ENCODE measurements around the gene B3GNT9.
"Not testable (repeated sequence)": the region's sequence is repeated elsewhere in the genome, so short reads cannot be mapped to it uniquely, and the experiment has no call there.

Gene B3GNT9

DNA sequence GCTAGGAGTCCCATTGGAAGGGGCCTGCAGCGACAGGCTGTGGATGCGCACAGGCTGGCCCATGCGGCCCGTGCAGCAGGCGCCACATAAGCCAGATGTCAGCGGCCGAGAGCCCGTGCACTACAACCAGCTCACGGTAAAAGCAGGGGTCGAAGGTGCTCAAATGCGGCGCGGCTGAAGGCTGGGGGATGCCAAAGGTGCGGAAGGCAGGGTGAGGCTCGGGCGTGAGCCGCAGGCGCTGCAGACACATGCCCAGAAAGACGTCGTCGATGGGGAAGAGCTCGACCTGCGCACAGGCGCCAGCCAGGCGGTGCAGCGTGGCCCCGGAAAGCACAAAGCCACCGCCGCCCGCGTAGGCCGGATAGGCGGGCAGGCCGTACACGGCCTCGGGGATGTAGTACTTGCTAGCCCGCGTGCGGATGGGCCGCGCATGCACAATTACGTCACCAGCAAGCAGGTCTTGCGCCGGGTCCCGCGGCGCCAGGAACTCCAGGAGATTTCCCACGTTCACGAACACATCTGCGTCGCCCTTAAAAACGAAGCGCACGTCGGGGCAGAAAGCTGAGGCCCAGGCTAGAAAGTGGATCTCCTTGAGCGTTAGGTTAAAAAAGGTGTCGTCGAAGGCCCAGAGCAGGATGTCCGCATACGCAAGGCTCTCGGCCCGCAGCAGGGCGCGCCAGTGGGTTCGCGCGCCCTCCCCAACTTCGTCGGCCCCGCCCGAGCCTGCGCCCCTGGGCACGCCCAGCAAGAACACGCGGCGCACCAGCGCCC is 1.3 kb downstream of the B3GNT9 start:
- DNase-seq, result no peak

- no peak for DNase-seq
These were observed 2.0 kb downstream of the B3GNT9 start for GRCh38 chr16:67148656-67149275.

DNA sequence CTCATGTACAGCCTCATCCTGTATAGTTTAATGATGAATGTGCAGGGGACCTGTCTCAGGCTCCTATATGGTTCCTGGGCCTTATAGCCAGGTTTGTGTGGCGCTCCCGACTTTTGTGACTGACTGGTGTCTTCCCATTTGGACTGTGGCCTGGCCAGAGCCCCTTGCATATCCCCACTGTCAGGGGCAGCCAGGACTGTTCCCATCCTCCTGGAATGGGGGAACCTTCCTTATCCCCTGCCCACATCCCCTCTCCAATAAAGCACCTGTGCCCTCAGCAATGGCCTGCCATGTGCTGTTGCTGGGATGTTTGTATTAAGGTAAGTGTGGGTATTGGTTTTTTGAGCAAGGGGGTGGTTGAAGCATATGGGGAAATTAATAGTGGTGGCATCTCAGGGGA is 2.6 kb downstream of the B3GNT9 start:
- DNase-seq, result no peak

GRCh38 chr16:67147437-67148140 is 3.2 kb downstream of the B3GNT9 start:
- DNase-seq, result no peak

DNA sequence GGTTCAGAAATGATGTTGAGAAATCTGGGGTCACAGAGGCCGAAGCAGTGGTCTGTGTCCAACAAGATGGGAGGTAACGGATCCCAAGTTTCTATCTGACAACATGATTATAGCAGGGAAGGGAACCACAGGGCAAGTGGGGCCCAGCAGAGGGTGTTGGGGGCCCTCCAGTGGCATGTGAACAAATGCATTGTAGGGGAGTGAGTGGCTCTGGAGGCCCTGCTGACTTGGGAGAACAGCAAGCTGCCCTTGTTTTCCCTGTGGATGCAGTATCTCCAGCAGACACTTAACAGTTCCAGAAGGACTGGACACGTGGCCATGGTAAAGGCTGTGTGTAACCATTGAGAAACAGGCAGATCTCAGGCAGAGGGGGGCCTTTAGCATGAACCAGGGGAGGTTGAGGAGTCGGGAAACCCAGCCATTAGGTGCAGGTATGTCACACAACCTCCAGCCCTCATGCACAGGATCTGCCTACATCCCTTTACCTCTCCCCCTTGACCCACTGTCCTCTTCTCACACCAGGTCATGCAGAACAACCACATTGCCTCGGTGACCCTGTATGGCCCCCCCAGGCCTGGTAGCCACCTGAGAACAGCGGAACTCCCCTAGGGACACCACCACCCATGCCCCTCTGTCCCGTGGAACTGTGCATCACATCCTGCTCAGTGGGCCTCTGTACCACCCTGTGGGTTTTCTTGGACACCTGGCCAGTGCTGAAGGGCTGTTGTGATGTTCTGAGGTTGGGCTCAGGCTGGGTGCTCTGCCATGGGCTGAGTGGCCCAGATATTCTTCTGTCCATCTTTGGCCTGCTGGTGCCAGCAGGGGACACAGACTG is 4.1 kb downstream of the B3GNT9 start:
- DNase-seq, result no peak

GRCh38 chr16:67145746-67146145 is 5.1 kb downstream of the B3GNT9 start:
- DNase-seq, result no peak

- no peak for DNase-seq
These were observed 5.9 kb downstream of the B3GNT9 start for GRCh38 chr16:67144943-67145342.

DNA sequence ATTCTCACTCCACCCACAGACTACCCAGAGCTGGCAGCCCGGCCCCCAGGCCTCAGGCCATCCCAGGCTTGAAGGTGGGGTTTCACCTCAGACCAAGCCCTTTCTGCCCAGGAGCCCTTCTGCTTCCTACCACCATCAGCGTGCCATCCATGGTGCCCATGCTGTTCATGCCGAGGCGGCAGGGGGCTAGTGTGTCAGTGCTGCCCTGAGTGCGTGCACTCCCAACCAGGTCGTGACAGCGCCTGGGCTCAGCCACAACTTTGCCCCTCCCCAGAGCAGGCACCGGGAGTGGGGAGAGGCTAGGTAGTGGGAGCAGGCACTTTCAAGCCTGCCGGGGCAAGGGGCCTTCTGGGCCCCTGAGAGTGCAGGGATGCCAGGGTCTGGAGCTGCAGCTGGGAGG is 8.5 kb downstream of the B3GNT9 start:
- DNase-seq, result no peak

- no peak for DNase-seq
These were observed 9.4 kb downstream of the B3GNT9 start for GRCh38 chr16:67141391-67141790.

GRCh38 chr16:67137605-67138004 is 13.2 kb downstream of the B3GNT9 start:
- no peak for DNase-seq

DNA sequence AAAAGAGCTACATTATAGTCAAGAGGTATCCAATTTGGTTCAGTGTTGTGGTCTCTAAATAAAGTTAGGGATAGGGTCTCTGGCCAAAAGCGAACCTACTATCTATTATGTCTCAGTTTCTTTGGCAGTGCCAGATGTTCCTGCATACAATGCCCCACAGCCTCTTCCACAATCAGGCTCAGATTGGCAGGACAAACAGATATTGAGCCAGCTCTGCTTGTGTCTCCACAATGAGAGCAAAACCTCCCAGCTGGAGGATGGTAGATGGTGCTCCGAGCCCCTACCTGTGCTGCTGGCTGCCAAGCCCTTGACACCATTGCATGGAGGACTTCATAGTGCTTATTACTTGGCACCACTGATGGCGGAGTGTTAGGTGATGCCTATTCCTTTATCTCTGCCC is 21.4 kb downstream of the B3GNT9 start:
- no peak for DNase-seq

DNA sequence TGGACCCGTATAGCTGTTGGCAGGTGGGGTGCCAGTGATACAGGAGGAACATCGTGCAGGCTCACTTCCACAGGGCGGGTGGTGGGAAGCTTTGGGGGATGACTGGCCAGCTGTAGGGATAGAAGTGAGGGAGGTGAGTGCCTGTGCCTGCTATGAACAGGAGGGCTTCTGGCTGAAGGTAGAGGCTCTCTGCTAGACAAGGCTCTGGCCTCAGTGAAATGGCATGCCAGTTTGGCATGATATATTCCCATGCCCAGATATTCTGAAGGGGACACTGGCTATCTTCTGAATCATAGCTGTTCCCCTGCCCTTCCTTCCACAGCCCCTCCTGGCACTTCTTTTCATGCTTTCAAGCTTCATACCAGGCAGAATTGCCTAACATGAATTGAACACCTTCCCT is 21.9 kb downstream of the B3GNT9 start:
- no peak for DNase-seq

- DNase-seq, result no peak
These were observed 22.4 kb downstream of the B3GNT9 start for GRCh38 chr16:67128417-67128816.

DNA sequence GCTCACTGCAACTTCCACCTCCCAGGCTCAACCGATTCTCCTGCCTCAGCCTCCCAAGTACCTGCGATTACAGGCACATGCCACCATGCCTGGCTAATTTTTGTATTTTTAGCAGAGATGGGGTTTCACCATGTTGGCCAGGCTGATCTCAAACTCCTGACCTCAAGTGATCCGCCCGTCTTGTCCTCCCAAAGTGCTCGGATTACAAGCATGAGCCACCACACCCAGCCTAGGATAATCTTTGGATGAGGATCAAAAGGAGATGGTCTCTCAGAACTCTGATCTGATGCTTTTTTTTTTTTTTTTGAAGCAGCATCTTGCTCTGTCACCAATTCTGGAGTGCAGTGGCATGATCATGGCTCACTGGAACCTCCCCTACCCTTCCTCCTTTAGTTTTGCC is 28.0 kb downstream of the B3GNT9 start:
- DNase-seq, result not testable (repeated sequence)

GRCh38 chr16:67120025-67120424 is 30.8 kb downstream of the B3GNT9 start:
- no peak for DNase-seq

DNA sequence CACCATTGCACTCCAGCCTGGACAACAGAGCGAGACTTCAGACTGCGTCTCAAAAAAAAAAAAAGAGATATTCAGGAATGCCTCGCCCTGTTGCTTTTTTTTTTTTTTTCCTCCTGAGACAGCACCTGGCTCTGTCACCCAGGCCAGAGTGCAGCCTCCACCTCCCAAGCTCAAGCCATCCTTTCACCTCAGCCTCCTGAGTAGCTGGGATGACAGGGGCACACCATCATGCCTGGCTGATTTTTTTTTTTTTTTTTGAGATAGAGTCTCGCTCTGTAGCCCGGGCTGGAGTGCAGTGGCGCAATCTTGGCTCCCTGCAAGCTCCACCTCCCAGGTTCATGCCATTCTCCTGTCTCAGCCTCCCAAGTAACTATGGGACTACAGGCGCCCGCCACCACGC is 33.1 kb downstream of the B3GNT9 start:
- DNase-seq, result no peak

GRCh38 chr16:67116388-67117311 is 34.1 kb downstream of the B3GNT9 start:
- no peak for DNase-seq

DNA sequence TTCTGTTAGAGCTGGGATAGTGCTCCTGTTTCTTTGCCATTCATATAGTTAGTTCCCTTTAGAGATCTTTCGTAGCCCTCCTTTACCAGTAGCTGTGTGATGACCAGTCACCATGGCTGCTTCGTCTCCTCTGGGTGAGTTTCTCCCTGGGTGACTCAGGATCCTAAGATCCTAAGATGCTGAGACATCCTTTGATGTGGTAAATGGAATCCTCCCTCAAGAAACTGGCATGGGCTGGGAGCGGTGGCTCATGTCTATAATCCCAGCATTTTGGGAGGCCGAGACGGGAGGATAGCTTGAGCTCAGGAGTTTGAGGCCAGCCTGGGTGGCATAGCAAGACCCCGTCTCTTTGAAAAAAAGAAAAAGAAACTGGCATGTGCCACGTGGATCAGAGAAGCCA is 35.2 kb downstream of the B3GNT9 start:
- no peak for DNase-seq

DNA sequence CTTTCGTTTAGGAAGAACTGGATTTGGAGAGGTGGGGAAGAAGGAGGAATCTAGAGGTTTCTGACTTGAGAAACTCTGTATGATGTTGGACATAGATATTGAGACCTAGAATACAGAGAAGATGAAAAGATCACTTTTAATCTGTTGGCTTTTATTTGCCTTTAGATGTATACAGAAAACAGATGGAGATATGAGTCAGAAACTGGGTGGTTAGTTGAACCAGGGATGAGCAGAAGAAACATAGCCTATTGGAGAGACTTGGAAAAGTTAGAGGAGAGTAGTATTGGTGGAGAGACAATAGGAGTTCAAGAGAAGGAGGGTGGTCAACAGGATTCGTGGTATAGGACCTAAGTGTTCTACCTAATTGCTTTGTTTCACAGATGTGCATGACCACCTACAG is 36.0 kb downstream of the B3GNT9 start:
- no peak for DNase-seq

- DNase-seq, result no peak
These were observed 38.0 kb downstream of the B3GNT9 start for GRCh38 chr16:67112591-67113399.

- peak; percentile 16 for DNase-seq
These were observed 38.8 kb downstream of the B3GNT9 start for GRCh38 chr16:67111951-67112444.

Data from OCI-M1 (cell line).